ENCODE data around the gene CCDC121.
A peak's percentile ranks its signal among the peaks of the same experiment; 100 is the strongest.
"Not testable (repeated sequence)": the region's sequence is repeated elsewhere in the genome, so short reads cannot be mapped to it uniquely, and the experiment has no call there.

The CCDC121 gene

DNA sequence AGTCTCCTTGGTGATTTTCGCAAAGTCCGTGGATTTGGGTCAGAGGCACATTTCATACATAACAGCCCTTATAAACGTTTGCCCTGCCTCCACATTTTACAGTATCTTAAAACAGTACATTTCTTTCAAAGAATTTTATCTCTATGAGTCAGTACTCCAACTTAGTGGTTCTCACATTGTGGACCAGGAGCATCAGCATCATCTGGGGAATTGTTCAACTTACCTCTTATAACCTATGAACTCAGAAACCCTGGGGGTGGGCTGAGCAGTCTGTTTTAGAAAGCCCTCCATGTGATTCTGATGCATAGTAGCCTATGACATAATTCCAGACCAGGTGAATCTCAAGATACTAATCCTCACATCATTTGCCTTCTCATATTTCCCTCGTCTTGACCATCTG lies 22.2 kb upstream of the CCDC121 start:
- Mint-ChIP-seq H3K36me3 (ENCODE audit: low read depth) (peaks cover 97% of the 10 kb centered on the region), H3K9me3 (no peaks in the 10 kb centered on the region), H3K4me1 (ENCODE audit: low read depth) (peaks cover 30% of the 10 kb centered on the region), H3K27ac (no peak overlapping the region), H3K27me3 (no peaks in the 10 kb centered on the region), H3K4me3 (no peak overlapping the region)
- no peak for DNase-seq

DNA sequence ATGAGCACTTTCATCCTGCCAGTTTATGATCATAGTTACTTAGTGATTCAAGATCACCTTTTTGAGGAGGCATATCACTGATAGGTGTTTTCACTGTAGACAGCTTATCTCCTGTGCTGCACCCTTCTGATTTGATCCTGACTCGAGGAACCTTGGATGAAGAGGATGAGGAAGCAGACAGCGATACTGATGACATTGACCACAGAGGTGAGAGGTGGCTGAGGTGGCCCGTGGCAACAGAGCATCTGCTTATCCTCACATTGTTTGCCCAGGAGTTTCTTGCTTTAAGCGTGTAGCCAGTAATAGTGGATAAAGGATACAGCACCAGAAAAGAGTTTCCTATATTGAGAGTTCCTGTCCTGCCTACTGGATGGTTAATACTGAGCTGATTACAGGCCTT lies 18.9 kb upstream of the CCDC121 start:
- H3K27ac Mint-ChIP-seq = peak overlapping the region; percentile 73
- H3K9me3 Mint-ChIP-seq = no peaks in the 10 kb centered on the region
- H3K27me3 Mint-ChIP-seq = no peaks in the 10 kb centered on the region
- H3K4me1 Mint-ChIP-seq (ENCODE audit: low read depth) = peaks cover 4% of the 10 kb centered on the region
- H3K4me3 Mint-ChIP-seq = no peak overlapping the region
- peaks cover 93% of the 10 kb centered on the region for H3K36me3 Mint-ChIP-seq (ENCODE audit: low read depth)
- no peak for DNase-seq

DNA sequence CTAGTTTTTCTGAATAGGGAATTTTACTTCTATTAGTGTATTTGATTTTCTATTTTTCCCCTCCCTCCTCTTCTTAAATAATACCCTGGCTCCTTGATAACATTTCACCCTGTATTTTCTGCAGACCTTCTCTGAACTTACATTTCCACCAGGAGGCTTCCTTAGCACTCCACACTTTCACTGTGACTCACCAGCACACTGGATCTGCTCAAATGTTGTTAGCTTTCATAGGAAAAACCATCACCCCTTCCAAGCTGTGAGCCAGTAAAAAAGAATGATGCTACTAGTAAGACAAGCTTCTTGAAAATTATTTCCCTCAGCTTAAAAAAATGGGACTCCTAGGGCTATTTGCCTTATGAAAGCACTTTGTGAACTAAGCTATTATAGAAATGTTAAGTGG lies 18.5 kb upstream of the CCDC121 start:
- Mint-ChIP-seq H3K27ac (peak overlapping the region; percentile 73), H3K9me3 (no peaks in the 10 kb centered on the region), H3K27me3 (no peaks in the 10 kb centered on the region), H3K4me1 (ENCODE audit: low read depth) (no peaks in the 10 kb centered on the region), H3K4me3 (no peak overlapping the region), H3K36me3 (ENCODE audit: low read depth) (peaks cover 93% of the 10 kb centered on the region)
- no peak for DNase-seq

DNA sequence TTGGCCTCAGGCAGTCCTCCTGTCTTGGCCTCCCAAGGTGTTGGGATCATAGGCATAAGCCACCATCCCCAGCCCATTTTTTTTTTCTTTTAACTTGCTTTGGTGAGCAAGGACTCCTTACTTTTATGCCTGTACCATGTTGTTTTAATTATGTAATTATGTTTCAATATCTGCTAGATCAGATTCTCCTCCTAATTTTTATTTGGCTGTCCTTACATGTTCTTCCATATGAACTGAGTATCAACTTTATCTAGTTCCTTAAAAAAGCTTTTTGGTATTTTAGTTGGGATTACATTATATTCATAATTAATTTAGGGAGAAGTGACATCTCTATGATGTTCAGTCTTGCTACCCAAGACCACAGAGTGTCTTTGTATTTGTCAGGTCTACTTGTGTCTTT lies 16.4 kb upstream of the CCDC121 start:
- H3K4me1 Mint-ChIP-seq (ENCODE audit: low read depth) = peaks cover 2% of the 10 kb centered on the region
- no peaks in the 10 kb centered on the region for H3K9me3 Mint-ChIP-seq
- DNase-seq = no peak
- peaks cover 93% of the 10 kb centered on the region for H3K36me3 Mint-ChIP-seq (ENCODE audit: low read depth)
- no peak overlapping the region for H3K27ac Mint-ChIP-seq
- H3K4me3 Mint-ChIP-seq = no peak overlapping the region
- H3K27me3 Mint-ChIP-seq = no peaks in the 10 kb centered on the region

DNA sequence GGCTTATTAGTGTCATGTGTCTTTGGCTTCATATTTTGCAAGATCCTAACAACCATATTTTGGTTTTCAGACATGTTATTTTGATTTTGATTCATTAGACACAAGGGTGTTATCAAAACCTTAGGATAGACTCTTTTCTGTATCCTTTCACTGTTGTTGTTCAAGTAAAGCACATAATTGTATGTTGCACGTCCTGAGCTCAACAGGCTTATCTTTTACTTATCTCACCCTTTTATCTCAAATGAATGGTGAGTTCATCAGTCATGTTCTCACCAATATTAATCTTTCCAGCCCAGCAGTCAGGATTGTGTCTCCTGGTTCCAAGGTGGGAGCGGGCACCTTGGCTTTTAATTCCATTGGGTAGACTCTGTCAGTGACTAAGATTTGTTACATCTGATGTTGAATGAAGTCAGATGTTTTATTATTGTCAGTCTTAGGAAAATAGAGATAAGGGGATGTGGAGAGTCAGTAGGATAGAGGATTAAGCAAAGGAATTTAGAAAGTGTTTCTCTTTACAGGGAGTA lies 12.0 kb upstream of the CCDC121 start:
- DNase-seq = no peak
- Mint-ChIP-seq H3K4me3 (no peak overlapping the region), H3K9me3 (no peaks in the 10 kb centered on the region), H3K4me1 (ENCODE audit: low read depth) (peaks cover 37% of the 10 kb centered on the region), H3K36me3 (ENCODE audit: low read depth) (peaks cover 78% of the 10 kb centered on the region), H3K27ac (no peak overlapping the region), H3K27me3 (no peaks in the 10 kb centered on the region)

DNA sequence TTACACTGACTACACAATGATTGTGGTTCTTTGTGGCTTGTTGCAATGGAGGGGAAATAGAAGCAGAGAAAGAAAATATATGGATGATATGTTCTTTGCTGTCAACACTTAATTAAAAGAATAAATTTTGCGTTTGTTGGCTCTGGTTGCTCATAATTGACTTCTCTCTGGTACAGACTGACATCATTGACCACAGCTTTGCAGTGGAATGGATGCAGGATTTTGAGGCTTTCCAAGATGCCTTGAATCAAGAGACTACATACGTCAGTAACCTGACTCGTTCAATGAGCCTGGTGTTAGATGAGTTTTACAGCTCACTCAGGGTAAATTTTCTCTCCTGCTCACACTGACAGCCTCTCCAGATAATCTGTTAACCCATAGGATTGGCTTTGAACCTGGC lies 9.9 kb upstream of the CCDC121 start:
- no peak for DNase-seq
- H3K36me3 Mint-ChIP-seq (ENCODE audit: low read depth) = peaks cover 73% of the 10 kb centered on the region
- H3K4me1 Mint-ChIP-seq (ENCODE audit: low read depth) = peaks cover 49% of the 10 kb centered on the region
- peak overlapping the region; percentile 69 for H3K4me3 Mint-ChIP-seq
- H3K9me3 Mint-ChIP-seq = no peaks in the 10 kb centered on the region
- peak overlapping the region; percentile 99 for H3K27ac Mint-ChIP-seq
- H3K27me3 Mint-ChIP-seq = no peaks in the 10 kb centered on the region

DNA sequence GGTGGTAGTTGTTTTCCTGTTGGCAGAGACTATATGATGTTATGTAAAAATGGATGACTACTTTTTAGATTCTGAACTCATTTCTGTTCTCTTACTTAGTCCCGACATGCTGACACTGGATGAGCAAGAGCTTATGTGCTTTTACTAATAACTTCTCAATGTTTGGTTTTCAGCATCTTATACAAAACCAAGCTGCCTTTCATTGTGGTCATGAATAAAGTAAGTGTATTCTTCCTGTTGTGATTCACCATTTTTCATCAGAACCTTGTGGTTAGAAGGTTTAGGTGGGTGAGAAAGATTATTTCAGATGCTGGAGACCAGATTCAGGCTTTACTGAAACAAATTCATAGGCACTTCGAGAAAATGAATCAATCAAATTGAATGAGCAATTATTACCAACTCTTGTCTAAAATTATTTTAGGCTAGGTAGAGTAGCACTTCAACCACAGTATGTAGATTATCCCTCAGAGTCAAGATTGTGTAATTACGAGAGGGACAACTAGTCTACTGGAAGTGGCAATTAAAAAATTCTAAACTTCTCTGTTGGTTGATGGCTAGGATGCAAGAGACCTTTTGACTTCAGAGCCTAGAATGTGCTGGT lies 9.3 kb upstream of the CCDC121 start:
- no peak for DNase-seq
- H3K4me1 Mint-ChIP-seq (ENCODE audit: low read depth) = peaks cover 50% of the 10 kb centered on the region
- peak overlapping the region; percentile 99 for H3K27ac Mint-ChIP-seq
- peaks cover 68% of the 10 kb centered on the region for H3K36me3 Mint-ChIP-seq (ENCODE audit: low read depth)
- H3K9me3 Mint-ChIP-seq = no peaks in the 10 kb centered on the region
- no peaks in the 10 kb centered on the region for H3K27me3 Mint-ChIP-seq
- H3K4me3 Mint-ChIP-seq = peak overlapping the region; percentile 69

DNA sequence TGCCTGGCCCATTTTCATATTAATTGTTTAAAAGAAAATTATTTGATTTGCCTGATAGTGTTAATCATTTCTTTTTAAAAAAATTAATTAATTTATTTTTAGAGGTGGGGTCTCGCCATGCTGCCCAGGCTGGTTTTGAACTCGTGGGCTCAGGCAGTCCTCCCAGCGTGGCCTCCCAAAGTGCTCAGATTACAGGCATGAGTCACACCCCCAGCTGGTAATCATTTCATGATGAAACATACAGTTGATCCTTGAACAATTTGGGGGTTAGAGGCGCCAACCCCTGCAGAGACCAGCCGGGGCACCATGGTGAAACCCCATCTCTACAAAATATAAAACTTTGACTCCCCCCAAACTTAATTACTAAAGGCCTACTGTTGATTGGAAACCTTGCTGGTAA lies 8.0 kb upstream of the CCDC121 start:
- Mint-ChIP-seq H3K4me3 (no peak overlapping the region), H3K4me1 (ENCODE audit: low read depth) (peaks cover 58% of the 10 kb centered on the region), H3K9me3 (no peaks in the 10 kb centered on the region), H3K27me3 (no peaks in the 10 kb centered on the region), H3K27ac (no peak overlapping the region), H3K36me3 (ENCODE audit: low read depth) (peaks cover 57% of the 10 kb centered on the region)
- no peak for DNase-seq

DNA sequence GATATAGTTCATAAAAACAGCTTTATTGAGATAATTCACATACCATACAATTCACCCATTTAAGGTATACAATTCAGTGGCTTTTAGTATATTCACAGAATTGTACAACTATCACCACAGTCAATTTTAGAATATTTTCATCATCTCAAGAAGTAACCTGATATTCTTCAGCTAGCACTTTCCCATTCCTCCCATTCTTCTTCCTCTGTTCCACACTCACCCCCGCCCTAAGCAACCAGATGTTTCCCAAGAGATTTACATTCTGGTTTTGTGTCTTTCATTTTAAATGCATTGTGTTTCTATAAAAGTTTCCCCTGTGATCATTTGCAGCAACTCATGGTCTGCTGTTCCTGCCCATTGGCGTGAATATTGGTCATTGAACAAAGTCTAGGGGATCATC lies 5.5 kb upstream of the CCDC121 start:
- Mint-ChIP-seq H3K4me3 (no peak overlapping the region), H3K27ac (no peak overlapping the region), H3K9me3 (no peaks in the 10 kb centered on the region), H3K27me3 (no peaks in the 10 kb centered on the region), H3K4me1 (ENCODE audit: low read depth) (peaks cover 62% of the 10 kb centered on the region), H3K36me3 (ENCODE audit: low read depth) (peaks cover 34% of the 10 kb centered on the region)
- DNase-seq = no peak

DNA sequence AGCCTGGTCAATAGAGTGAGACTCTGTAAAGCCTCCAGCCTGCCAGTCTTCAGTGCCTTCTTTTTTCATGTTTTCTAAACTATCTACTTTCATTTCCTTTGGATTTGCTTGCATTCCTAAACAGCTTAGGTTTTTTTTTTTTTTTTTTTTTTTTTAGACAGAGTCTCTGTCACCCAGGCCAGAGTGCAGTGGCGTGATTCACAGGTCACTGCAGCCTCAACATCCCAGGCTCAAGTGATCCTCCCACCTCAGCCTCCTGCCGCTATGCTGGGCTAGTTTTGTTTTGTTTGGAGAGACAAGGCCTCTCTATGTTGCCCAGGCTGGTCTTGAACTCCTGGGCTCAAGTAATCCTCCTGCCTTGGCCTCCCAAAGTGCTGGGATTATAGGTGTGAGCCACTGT lies 1.4 kb upstream of the CCDC121 start:
- H3K27ac Mint-ChIP-seq, H3K9me3 Mint-ChIP-seq, H3K27me3 Mint-ChIP-seq, DNase-seq, H3K4me3 Mint-ChIP-seq: not testable (repeated sequence)
- peaks cover 12% of the 10 kb centered on the region for H3K36me3 Mint-ChIP-seq (ENCODE audit: low read depth)
- H3K4me1 Mint-ChIP-seq (ENCODE audit: low read depth) = peaks cover 32% of the 10 kb centered on the region

DNA sequence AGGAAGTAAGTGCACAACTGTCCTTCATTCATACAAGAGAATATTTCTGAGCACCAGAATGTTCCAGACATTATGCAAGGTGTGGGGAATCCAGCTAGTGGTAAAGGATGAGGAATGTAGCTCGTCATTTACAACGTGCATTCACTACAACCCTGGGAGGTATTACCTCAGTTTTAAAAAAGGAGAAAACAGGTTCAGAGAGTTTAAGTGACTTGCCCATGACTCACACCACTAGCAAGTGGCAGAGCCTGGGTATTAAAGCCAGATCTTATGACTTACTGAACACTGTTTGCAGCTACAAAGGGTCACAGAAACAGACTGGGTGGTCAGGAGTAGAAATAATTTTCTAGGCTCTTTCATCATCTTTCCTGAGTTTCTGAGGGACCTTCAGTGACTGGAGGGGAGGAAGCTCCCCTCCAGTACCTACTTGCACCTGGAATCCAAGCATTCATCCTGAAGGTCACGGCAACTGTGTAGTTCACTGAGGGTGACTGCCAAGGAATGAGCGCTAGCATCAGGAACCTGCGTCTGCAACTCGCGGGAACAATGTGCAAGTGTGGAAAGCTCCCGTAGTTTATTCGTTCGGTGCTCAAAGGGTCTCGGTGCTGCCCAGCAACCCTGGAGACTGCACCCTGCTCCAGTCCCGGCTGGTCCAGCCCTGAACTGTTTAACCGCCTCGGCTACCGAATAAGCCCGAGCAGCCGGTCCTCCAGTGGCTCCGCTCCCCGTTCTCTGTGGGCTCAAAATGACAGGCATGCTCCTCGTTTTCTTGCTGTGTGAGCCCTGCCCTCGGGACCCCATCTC lies 647 bp downstream of the CCDC121 start:
- H3K9me3 Mint-ChIP-seq = no peaks in the 10 kb centered on the region
- H3K4me1 Mint-ChIP-seq (ENCODE audit: low read depth) = peaks cover 24% of the 10 kb centered on the region
- H3K36me3 Mint-ChIP-seq (ENCODE audit: low read depth) = peaks cover 21% of the 10 kb centered on the region
- no peak overlapping the region for H3K4me3 Mint-ChIP-seq
- H3K27ac Mint-ChIP-seq = no peak overlapping the region
- H3K27me3 Mint-ChIP-seq = no peaks in the 10 kb centered on the region
- no peak for DNase-seq

DNA sequence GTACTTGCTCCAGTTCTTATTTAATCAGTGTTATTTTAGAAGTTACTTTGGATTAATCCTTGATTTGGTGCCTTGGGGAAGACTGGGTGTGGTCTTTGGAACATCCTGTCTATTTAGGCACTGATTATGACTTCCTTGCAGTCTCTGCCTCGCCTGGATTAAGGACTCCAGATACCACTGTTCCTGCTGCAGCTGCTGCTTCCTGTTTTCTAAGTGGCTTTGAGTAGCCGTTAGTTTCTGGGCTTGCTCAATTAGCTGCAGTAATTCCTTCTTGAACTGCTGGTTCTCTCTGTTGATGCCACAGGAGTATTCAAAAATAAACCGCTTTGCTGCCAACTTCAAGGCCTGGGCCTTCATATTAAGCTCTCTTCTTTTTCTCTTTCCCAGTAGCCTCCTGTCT lies 1.9 kb downstream of the CCDC121 start:
- not testable (repeated sequence) for H3K9me3 Mint-ChIP-seq, DNase-seq, H3K27me3 Mint-ChIP-seq, H3K4me3 Mint-ChIP-seq
- Mint-ChIP-seq H3K4me1 (ENCODE audit: low read depth) (peaks cover 21% of the 10 kb centered on the region), H3K27ac (peak overlapping the region; percentile 33), H3K36me3 (ENCODE audit: low read depth) (peaks cover 34% of the 10 kb centered on the region)

DNA sequence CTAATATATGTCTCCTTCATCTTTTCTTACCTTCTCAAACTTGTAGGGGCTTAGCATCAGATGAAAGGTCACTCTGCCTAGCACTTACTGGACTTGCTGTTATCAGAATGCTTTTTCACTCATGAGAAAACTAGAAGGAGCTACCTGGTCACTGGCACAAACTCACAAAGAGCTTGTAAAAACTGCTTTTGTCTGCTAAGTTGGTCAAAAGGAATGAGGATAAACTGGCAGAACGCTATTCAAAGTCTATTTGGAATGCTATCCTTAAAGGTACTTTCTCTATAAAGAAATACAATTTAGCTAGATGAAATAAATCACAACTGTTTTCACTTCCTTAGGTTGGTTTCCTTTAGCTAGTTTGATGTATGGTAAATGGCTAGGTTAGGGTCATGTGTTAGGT lies 2.5 kb downstream of the CCDC121 start:
- H3K4me1 Mint-ChIP-seq (ENCODE audit: low read depth) = peaks cover 15% of the 10 kb centered on the region
- DNase-seq, H3K4me3 Mint-ChIP-seq, H3K9me3 Mint-ChIP-seq, H3K27me3 Mint-ChIP-seq, H3K27ac Mint-ChIP-seq: not testable (repeated sequence)
- peaks cover 40% of the 10 kb centered on the region for H3K36me3 Mint-ChIP-seq (ENCODE audit: low read depth)

DNA sequence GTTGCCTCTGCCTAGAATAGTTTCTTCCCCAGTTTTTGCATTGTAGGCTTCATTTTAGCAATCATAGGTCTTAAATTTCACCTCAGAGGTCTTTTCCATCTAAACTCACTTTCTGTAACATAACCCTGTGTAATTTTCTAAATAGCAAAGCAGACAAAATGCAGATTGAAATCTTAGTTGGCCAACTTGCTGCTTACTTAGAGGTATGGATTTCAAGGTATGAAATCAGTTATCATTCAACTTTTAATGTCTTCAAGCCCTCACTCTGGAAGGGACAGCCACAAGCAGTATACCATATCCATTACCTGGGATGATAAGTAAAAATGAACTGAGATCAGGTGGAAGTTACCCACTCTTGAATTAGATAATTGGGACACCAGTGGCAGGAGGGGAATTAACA lies 3.9 kb downstream of the CCDC121 start:
- H3K4me1 Mint-ChIP-seq (ENCODE audit: low read depth) = peaks cover 5% of the 10 kb centered on the region
- H3K4me3 Mint-ChIP-seq = no peak overlapping the region
- no peak overlapping the region for H3K27ac Mint-ChIP-seq
- no peak for DNase-seq
- H3K27me3 Mint-ChIP-seq = no peaks in the 10 kb centered on the region
- H3K36me3 Mint-ChIP-seq (ENCODE audit: low read depth) = peaks cover 51% of the 10 kb centered on the region
- H3K9me3 Mint-ChIP-seq = no peaks in the 10 kb centered on the region

DNA sequence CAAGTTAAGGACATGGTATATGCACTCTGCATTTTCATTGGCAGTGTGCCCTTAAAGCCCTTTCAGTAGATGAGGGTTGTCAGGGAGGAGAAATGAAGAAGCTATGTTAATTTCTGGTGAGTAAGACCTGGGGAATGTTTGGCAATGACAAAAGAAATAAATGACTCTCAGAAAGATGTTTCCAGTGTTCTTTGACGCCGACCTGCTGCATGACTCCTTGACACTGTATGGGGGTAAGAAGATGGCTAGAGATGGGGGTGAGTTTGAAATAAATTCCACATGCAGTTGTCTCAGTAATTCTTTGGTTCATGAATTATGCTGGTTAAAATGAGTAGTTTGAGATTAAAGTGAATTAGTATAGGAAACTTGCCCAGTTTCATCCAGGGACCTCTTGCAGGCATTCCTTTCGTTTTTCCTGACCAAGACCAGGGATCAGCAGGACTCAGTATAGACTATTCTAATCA lies 5.9 kb downstream of the CCDC121 start:
- Mint-ChIP-seq H3K4me3 (no peak overlapping the region), H3K4me1 (ENCODE audit: low read depth) (peaks cover 5% of the 10 kb centered on the region), H3K27me3 (no peaks in the 10 kb centered on the region), H3K27ac (peak overlapping the region; percentile 15), H3K36me3 (ENCODE audit: low read depth) (peaks cover 67% of the 10 kb centered on the region), H3K9me3 (no peaks in the 10 kb centered on the region)
- DNase-seq = no peak
